GM21723 (cell line): ENCODE measurements around the gene PRND.
"Not testable (repeated sequence)": the region's sequence is repeated elsewhere in the genome, so short reads cannot be mapped to it uniquely, and the experiment has no call there.

ENCODE experiments used
- ATAC-seq: cut with Tn5 transposase; IDR thresholded peaks from one replicate; pipeline ENCODE4 v1.9.1; 2021; ENCODE audit warnings: mild to moderate bottlenecking, moderate library complexity; ENCODE audit not compliant: unreplicated experiment

The PRND gene

GRCh38 chr20:4721719-4722118 lies at the start of gene PRND:
Gene PRND, plus strand, starts transcription at chr20:4721909. Its CDS starts 2,643 bp downstream, at chr20:4724552.
- ATAC-seq, result no peak

- no peak for ATAC-seq
Observed at GRCh38 chr20:4672948-4673347, 48.8 kb upstream of the PRND start.

GRCh38 chr20:4673371-4674001 lies 48.2 kb upstream of the PRND start:
- no peak for ATAC-seq

GRCh38 chr20:4674672-4675071 lies 47.0 kb upstream of the PRND start:
- ATAC-seq, result no peak

GRCh38 chr20:4677846-4678245 lies 43.9 kb upstream of the PRND start:
- no peak for ATAC-seq

GRCh38 chr20:4681401-4681800 lies 40.3 kb upstream of the PRND start:
- no peak for ATAC-seq

- no peak for ATAC-seq
Observed at GRCh38 chr20:4681991-4682401, 39.7 kb upstream of the PRND start.

GRCh38 chr20:4682682-4683081 lies 39.0 kb upstream of the PRND start:
- no peak for ATAC-seq

- no peak for ATAC-seq
Observed at GRCh38 chr20:4683261-4683660, 38.4 kb upstream of the PRND start.

- no peak for ATAC-seq
Observed at GRCh38 chr20:4684837-4685413, 36.8 kb upstream of the PRND start.

- no peak for ATAC-seq
Observed at GRCh38 chr20:4685923-4686221, 35.8 kb upstream of the PRND start.

- ATAC-seq, result no peak
Observed at GRCh38 chr20:4688305-4688704, 33.4 kb upstream of the PRND start.

- ATAC-seq, result no peak
Observed at GRCh38 chr20:4689220-4689619, 32.5 kb upstream of the PRND start.

GRCh38 chr20:4691753-4692152 lies 30.0 kb upstream of the PRND start:
- no peak for ATAC-seq

GRCh38 chr20:4694076-4694475 lies 27.6 kb upstream of the PRND start:
- no peak for ATAC-seq

- no peak for ATAC-seq
Observed at GRCh38 chr20:4697189-4697830, 24.4 kb upstream of the PRND start.

GRCh38 chr20:4697831-4698221 lies 23.9 kb upstream of the PRND start:
- no peak for ATAC-seq

GRCh38 chr20:4699216-4699615 lies 22.5 kb upstream of the PRND start:
- no peak for ATAC-seq

- no peak for ATAC-seq
Observed at GRCh38 chr20:4699957-4700356, 21.8 kb upstream of the PRND start.

- ATAC-seq, result no peak
Observed at GRCh38 chr20:4702562-4703280, 19.0 kb upstream of the PRND start.

- ATAC-seq, result no peak
Observed at GRCh38 chr20:4703281-4703676, 18.4 kb upstream of the PRND start.

GRCh38 chr20:4706941-4707340 lies 14.8 kb upstream of the PRND start:
- not testable (repeated sequence) for ATAC-seq
